ENCODE data around the gene PRKCH. TPM values are rescaled to one million over a fixed set of nuclear protein-coding genes. Genes with fewer than 3 reads are reported as not detected.

The PRKCH gene
- total and polyA plus RNA-seq, 2 of the 13 experiments (the other 11 are each of a cell fraction or from before 2014, with no cell fraction given) = 0.48 to 1.3 TPM

GRCh38 chr14:61419201-61419600 lies 97.8 kb downstream of the PRKCH start:
- no peaks in the 10 kb centered on the region for H3K9me3 ChIP-seq (ENCODE audit: low read length)
- H3K9ac ChIP-seq (ENCODE audit: insufficient read depth, low read depth, low read length) = no peak overlapping the region
- H3K27ac ChIP-seq (ENCODE audit: extremely low read length, insufficient read depth, low read length) = no peak overlapping the region
- no peak for FAIRE-seq
- no peaks in the 10 kb centered on the region for H3K4me1 ChIP-seq (ENCODE audit: insufficient read depth, low read length)
- no TSS peak for BruUV-seq (replicated peaks)
- no peak for TF ChIP-seq DR1 (CRISPR knock-in tag; IDR thresholded peaks at IDR 0.05)
- no peak for TF ChIP-seq ZNF407 (CRISPR knock-in tag; IDR thresholded peaks at IDR 0.05; ENCODE audit: not compliant biosample characterization)
- no peak for TF ChIP-seq PBX3 (CRISPR knock-in tag; IDR thresholded peaks at IDR 0.05; ENCODE audit: borderline replicate concordance)
- no peak for TF ChIP-seq NFATC3 (CRISPR knock-in tag; IDR thresholded peaks at IDR 0.05)
- no peak for TF ChIP-seq TFDP2 (CRISPR knock-in tag; IDR thresholded peaks at IDR 0.05)
- ChIA-PET POLR2A (no interaction called here), CTCF (ENCODE audit: low intra/inter-chr PET ratio, low total read pairs) (no interaction called here)
- no peak for DNase-seq (ENCODE audit: low spot score)
- H3K36me3 ChIP-seq (replicated peaks in 1 of 2; ENCODE audit: control insufficient read depth in 1 of 2, insufficient read depth in 2 of 2, low read length in 2 of 2) = no peaks in the 10 kb centered on the region
- ATAC-seq = no peak
- intact Hi-C loops (cut with micrococcal nuclease; ENCODE audit: unreplicated experiment) = no loop called here
- in situ Hi-C loops (cut with HindIII; ENCODE audit: extremely low pct_ligation_motif_present, low pct_unique_long_range_greater_than_20kb) = no loop called here
- no peak overlapping the region for H3K4me2 ChIP-seq (ENCODE audit: low read depth, low read length)
- H3K4me3 ChIP-seq (replicated peaks in 1 of 3; ENCODE audit: insufficient read depth in 1 of 3, low read depth in 2 of 3, low read length in 3 of 3) = no peak overlapping the region
- H4K20me1 ChIP-seq (ENCODE audit: insufficient read depth, low read length) = no peaks in the 10 kb centered on the region
- H2AFZ ChIP-seq (ENCODE audit: low read length) = no peak overlapping the region
- H3K27me3 ChIP-seq (ENCODE audit: control insufficient read depth in 1 of 2, insufficient read depth in 2 of 2, low read length in 2 of 2) = peaks cover 0 to 5% of the 10 kb centered on the region in 2 experiments; a peak in 1 of 5 replicates
- H3K79me2 ChIP-seq (ENCODE audit: insufficient read depth, low read length) = no peaks in the 10 kb centered on the region
